T-helper 1 cell treated with Interleukin-12 subunit alpha and Interleukin-12 subunit beta and Interleukin-4 antibody, amounts not matched to agents 30 ng/mL and 1 ng/mL, for 36 hours (primary cell): ENCODE results near the gene METTL8. TPM values are rescaled to one million over a fixed set of nuclear protein-coding genes. Genes with fewer than 3 reads are reported as not detected.
"Not testable (repeated sequence)": the region's sequence is repeated elsewhere in the genome, so short reads cannot be mapped to it uniquely, and the experiment has no call there.

ENCODE experiments used
- intact Hi-C: fragments of 100-400 bp; cut with micrococcal nuclease; formaldehyde crosslinking; loops from one replicate; pipeline ENCODE4 v1.15.1; 2024
- total RNA-seq: library from RNA; stranded (reverse); gene quantifications from 2 replicates; pipeline ENCODE4 v1.2.3, GENCODE V29; 2022

METTL8 gene
- total RNA-seq, 1 donor from 2014 or later, result 19.8 TPM

DNA sequence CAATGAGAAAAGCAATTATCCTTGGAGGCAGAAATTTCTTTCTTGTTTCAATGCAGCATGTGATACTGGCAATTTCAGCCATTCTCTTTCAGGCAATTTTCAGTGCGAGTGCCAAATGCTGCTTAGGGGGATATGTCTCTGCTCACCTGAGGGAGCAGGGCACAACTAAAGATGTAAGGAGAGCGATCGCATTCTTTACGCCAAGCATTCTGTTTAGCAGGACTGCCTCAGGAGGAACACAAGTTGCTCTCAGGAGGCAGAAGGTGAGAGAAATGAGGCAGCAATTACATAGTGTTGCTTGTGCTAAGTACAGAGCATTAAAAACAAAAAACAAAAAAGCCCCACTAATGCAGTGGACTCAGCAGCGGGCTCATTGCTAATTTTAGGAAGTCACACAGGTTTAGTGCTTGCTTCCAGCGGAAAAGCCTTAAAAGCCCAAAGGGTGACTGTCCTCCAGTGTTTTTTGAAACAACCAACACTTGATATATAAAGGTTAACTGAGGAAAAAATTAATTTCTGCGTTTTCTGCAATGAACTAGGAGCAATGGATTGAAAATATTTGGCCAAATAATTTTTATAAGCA, 116.9 kb downstream of the METTL8 start:
- intact Hi-C loops, result loop anchor here (5.0 kb wide), 2 partner anchors 75 to 115 kb away; partner anchors contain the start of genes DCAF17 and METTL8

- intact Hi-C loops, result loop anchor here (5.0 kb wide), 2 partner anchors 76 to 116 kb away; partner anchors contain the start of genes DCAF17 and METTL8
Measured at GRCh38 chr2:171316220-171316619, 117.6 kb downstream of the METTL8 start.

- intact Hi-C loops, result loop anchor here (5.0 kb wide), 2 partner anchors 77 to 117 kb away; partner anchors contain the start of genes DCAF17 and METTL8
Measured at GRCh38 chr2:171315781-171316180, 118.0 kb downstream of the METTL8 start.

DNA sequence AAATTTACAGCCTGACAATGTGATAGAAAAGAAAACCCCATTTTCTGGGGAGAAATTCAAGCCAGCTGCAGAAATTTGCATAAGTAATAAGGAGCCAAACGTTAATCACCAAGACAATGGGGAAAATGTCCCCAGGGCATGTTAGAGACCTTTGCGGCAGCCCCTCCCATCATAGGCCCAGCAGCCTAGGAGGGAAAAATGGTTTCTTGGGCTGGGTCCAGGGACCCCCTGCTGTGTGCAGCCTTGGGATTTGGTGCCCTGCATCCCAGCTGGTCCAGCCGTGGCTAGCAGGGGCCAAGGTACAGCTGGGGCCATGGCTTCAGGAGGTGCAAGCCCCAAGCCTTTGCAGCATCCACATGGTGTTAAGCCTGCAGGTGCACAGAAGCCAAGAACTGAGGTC, 121.6 kb downstream of the METTL8 start:
- intact Hi-C loops, result not testable (repeated sequence)

- intact Hi-C loops, result not testable (repeated sequence)
Measured at GRCh38 chr2:171311589-171311988, 122.2 kb downstream of the METTL8 start.

- intact Hi-C loops, result no loop called here
Measured at GRCh38 chr2:171310889-171311288, 122.9 kb downstream of the METTL8 start.

DNA sequence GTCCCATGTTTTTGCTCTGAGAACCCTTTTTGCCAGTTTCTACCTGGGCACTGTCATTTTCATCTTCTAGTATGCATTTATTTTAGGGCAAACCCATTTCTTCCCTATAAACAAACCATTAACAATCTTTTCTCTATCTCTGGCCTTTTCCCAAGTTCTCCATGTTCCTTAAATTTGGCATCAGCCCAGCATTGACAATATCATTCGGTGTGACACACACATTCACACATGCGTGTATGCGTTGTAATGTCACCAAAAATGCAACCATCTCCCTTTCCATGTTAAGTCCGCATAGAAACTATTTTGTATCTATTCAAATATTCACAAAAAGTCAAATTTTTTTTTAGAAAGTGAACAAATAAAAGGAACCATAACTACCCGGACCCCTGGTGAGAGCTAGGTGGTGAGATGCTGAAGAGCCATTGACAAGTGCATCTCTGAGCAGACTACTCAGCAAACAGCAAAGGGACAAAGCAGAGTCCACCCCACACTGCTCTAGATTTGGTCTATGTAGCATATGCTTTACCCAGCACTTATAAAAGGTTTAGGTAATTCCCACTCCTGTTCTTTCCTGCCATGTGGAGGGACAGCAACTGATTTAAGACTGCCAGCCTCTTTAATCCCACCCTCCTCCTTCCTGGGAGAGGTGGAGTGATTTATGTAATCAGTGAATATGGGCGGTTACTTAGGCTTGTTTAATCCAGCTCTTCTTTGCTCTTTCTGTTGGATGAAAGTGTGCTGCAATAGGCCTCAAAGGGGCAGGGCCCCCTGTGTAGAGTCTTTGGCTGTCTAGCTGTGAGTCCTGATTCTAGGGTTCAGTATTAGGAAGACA, 124.1 kb downstream of the METTL8 start:
- intact Hi-C loops, result no loop called here

DNA sequence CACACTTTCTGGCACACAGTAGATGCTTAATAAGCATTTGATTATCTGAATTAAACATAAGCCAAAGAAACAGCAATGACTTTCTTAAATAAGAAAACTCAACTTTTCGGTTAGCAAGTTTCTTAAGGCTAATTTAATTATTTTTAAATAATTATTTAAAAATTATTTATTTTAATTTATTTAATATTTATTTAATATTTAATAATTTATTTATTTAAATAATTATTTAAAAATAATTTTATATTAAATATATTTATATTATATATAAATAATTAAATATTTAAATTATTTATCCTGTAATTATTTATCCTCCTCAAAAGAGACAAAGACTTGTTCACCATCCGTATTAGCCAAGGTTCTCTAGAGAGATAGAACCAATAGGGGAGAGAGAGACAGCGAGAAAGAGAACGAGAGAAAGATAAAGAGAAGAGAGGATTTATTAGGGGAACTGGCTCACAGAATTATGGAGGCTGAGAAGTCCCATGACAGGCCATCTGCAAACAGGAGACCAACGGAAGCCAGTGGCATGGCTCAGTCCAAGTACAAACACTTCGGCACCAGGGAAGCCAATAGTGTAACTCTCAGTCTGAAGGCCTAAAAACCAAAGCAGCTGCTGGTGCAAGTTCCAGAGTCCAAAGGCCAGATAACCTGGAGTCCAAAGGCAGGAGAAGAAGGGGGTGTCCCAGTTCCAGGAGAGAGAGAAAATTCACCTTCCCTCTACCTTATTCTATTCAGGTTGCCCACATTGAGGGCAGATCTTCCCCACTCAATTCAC, 125.3 kb downstream of the METTL8 start:
- intact Hi-C loops, result no loop called here

GRCh38 chr2:171307560-171307959, 126.2 kb downstream of the METTL8 start:
- intact Hi-C loops, result no loop called here

GRCh38 chr2:171297956-171298355, 135.8 kb downstream of the METTL8 start:
- intact Hi-C loops, result no loop called here

GRCh38 chr2:171294608-171295007, 139.2 kb downstream of the METTL8 start:
- intact Hi-C loops, result no loop called here

DNA sequence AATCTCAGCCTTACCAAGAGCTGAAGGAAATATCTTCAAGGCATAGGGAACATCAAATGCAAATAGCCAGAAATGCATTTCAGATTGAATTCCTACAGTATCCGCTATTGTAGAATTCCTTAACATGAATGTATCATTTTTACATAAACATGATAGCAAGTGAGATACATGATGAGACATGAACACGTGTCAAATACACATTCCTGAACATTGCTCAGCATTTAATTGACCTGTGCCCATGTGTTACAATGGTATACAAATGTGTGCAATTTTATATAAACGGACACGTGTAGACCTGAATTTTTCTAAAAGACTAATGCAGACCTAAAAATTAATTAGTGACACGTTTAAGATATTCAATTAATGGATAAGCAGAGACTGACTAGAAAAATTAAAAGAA, 140.1 kb downstream of the METTL8 start:
- intact Hi-C loops, result no loop called here

- intact Hi-C loops, result no loop called here
Measured at GRCh38 chr2:171289991-171290390, 143.8 kb downstream of the METTL8 start.

GRCh38 chr2:171289316-171289715, 144.5 kb downstream of the METTL8 start:
- intact Hi-C loops, result no loop called here

- intact Hi-C loops, result no loop called here
Measured at GRCh38 chr2:171287611-171288010, 146.2 kb downstream of the METTL8 start.

DNA sequence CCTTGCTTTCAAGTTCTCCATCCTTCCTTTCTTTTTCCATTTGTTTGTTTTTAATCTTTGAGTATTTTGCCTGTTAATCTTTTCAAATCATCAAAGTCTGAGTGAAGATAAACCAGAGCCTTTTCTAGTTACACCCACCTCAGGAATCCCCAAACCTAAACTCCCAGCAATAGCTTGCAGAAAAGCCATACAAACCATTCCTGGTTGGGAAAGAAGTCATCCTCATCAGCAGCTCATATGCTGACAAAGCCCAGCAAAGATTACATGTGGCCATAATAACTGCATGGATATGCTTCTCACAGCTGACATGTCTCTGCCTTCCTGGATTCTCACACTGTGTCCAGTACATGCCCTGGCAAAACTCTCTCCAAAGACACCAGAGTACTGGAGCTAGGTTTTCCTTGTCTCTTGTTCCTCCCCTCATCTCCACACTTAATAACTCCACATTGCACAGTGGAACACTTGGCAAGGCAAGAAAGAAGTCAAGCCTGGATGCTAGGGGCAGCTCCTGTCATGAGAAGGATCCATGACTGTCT, 146.7 kb downstream of the METTL8 start:
- intact Hi-C loops, result no loop called here

- intact Hi-C loops, result no loop called here
Measured at GRCh38 chr2:171281110-171281509, 152.7 kb downstream of the METTL8 start.

- intact Hi-C loops, result no loop called here
Measured at GRCh38 chr2:171279983-171280790, 153.6 kb downstream of the METTL8 start.

- intact Hi-C loops, result no loop called here
Measured at GRCh38 chr2:171274757-171275156, 159.0 kb downstream of the METTL8 start.

DNA sequence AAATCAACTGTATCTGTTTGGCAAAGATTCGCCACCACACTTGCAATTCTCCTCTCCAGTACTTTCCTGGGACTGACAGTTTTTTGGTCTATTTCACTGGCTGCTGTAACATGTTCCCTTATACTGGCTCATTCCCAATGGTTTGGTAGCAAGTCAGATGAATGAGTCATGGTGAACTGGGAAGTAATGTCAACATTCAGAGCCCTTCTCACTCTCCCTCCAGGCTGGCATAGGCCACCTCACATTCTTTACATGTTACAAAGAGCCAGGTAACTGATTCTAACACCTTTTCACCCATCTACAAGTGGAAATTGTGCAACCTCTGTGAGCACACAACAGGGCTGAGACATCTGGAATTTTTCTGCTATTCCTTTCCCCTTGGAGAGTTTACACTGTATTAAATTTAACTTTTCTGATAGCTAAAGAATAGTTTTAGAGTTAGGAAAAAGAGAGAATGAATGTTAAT, 161.8 kb downstream of the METTL8 start:
- intact Hi-C loops, result no loop called here

DNA sequence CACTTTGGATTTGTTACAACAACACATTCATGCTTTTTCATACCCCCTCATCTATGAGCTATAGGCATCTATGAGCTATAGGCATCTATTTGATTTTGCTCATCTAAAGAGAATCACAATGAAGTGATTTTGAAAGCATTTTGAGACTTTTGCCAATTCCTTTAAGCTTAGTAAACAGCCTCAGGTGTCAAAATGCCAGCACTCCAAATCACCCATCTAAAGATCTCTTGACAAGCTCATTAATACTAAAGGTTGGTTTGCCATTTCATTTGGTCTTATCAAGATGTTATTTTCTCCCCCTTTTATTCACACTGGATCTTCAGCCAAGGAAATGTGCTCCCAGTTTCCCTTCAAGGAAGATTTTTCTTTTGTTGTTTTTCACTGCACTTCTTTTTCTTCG, 162.4 kb downstream of the METTL8 start:
- intact Hi-C loops, result no loop called here
